HG02840 (cell line): ENCODE results near the gene TAAR9.
"Not testable (repeated sequence)": the region's sequence is repeated elsewhere in the genome, so short reads cannot be mapped to it uniquely, and the experiment has no call there.

Experiments
- ATAC-seq: cut with Tn5 transposase; IDR thresholded peaks from one replicate; pipeline ENCODE4 v1.9.1; 2021; ENCODE audit warnings: mild to moderate bottlenecking, moderate library complexity, moderate number of reproducible peaks; ENCODE audit not compliant: unreplicated experiment, low FRiP score

Gene TAAR9

DNA sequence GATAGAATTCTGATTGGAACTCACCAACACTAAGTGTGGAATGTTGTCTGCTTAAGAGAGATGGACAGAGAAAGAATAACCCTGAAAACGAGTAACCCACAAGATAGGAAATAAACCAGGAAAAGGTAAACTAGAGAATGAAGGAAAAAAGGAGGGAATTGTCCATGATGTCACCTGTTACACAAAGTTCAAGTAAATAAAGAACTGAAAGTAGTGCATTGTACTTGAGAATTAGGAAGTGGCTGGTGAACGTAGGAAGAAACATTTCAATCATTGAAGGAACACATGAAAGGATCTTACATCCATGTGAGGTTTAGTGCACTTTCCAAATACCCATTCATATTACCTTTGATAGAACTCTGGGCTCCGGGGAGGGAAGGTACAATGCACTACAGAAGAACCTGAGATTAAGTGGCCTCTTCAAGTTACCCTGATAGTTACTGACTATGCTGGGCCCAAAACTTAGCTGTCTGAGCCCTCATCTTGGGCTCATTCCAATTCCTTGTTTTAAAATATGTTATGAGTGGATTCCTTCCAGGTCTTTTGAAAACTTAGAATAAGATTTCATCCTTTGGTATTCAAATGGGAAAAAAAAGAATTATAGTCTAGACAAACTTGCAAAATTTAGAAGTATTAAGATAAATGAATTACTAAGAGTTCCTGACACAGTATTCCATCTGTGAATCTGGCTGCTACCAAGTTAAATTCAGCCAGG is 24.1 kb upstream of the TAAR9 start:
- ATAC-seq = no peak

DNA sequence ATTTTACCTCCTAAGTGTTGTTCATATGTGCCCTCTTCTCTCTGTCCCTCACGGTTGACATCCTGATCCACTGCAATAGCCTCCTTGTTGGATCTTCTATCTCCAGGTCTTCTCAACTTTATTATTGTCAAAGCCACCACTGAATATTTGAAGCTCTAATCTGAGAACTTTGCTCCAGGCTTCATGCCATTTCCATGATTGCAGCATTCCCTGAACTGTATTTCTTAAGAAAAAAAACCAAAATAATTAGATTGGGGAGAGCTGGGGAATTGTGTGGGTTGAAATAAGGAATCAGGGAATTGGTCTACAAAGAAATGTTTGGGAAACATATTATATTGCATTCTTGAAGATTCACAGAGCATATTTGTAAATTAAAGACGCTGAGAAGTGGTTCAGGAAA is 22.7 kb upstream of the TAAR9 start:
- no peak for ATAC-seq

DNA sequence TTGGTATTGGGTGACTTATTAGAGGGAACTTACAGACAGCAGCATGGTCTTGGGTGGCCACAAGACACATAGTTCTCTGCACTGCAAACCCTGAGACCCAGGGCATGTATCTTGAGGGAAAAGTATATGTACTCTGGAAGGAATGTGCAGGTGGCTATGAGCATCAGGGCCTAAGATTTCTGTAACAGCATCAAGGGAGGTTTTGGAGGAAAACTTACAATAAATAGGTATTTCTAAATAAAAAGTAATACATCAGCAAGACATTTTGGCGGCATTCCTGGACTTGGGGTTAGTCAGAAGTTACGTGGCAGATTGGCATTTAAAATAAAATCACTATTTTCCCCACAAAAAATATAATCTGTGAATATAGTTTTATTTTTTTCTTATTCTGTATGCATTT is 17.1 kb upstream of the TAAR9 start:
- ATAC-seq = no peak

DNA sequence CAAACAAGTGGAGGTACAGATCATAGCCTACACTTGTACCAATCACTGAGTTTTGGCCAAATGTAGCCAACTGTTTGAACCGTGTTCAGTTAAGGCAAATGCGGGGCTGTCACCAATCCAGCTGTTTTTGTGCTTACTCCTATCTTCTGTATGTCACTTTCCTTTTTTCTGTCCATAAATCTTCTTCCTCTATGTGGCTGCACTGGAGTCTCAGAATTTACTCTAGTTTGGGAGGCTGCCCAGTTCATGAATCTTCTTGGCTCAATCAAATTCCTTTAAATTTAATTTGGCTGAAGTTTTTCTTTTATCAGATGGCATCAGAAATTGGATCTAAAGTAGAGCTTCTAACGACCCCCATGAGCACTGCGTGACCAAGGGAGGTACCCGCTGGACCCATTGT is 13.4 kb upstream of the TAAR9 start:
- no peak for ATAC-seq

DNA sequence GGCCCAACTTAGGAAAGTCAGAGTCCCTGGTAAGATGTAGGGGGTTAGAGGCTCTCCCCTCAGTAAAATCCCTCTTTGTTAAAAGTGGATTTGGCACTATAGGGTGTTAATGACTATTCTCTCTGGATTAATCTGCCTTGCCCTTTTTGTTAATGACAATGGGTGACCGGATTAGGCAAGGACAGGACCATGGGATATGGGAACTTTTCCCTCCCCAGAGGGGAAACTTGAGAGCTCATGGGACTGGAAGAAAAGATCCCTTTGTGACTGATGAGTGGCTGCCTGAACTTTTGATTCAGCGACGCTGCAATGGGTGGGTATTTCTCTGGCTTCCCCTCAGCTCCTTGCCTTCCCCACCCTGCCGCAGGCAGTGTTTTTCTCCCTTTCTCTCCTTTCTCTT is 12.2 kb upstream of the TAAR9 start:
- no peak for ATAC-seq

DNA sequence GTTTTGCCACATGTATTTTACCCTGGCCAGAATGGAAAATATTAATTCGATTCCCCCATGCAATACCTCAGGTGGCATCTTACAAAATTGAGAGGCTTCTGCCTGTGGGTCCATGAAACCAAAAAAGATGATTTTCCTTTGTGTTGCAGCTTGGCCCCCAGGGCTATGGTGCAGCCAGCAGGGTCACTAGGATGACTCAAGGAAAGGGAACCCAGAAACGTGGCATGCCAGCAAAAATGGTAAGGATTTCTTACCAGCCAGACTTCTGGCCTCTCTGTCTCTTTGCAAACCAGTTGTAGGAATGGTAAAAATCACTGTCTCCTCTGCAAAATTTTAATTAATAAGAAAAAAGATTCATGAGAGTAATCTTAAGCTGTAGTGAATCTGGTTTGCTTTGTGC is 11.6 kb upstream of the TAAR9 start:
- ATAC-seq = no peak

DNA sequence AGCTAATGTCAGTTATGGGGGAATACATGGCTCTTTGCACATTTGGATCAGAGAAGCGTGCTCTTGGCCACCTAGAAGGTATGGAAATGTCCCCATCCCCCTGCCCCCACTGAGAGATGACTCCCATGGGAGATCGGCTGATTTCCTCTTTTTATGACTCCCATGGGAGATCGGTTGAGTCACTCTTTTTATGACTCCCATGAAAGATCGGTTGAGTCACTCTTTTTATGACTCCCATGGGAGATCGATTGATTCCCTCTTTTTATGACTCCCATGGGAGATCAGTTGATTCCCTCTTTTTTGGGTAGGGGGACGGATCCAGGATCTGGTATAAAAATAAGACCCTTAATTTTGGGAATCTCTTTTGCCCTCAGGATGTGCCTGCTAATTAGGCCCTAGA is 10.3 kb upstream of the TAAR9 start:
- ATAC-seq = no peak

DNA sequence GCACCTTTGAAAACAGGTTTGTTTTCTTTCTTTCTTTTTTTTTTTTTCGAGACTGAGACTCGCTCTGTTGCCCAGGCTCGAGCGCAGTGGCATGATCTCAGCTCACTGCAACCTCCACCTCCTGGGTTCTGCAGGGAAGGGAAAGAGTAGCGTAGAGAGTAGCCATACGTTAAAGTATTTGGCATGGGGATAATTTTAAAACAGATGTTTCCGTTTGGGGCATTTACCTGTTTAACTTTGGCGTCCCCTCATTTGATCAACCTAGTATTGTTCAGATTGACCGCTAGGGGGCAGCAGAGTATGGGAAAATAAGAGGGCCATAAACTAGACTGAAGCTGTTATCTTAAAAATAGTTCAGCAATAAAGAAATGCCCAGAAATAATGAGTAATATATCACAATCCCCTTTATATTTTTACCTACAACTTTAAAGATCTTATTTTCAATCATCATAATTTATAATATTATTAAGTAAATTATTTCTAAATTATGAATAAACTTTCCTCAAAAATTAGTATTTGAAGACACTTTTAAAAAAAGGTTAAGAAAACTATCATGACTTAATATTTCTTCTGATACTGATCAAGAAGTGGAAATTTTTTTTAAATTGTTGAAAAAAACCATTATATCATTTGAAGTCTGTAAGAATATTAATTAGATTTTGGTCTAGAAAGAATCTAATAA is 7.6 kb upstream of the TAAR9 start:
- ATAC-seq = peak; percentile 70

DNA sequence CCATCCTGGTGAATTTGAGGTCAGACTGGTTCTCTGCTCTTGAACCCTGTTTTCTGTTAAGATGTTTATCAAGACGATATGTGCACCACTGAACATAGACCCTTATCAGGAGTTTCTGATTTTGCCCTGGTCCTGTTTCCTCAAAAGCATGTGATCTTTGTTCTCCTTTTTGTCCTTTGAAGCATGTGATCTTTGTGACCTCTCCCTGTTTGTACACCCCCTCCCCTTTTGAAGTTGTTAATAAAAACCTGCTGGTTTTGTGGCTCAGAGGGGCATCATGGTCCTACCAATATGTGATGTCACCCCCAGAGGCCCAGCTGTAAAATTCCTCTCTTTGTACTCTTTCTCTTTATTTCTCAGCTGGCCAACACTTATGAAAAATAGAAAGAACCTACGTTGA is 3.5 kb upstream of the TAAR9 start:
- not testable (repeated sequence) for ATAC-seq

DNA sequence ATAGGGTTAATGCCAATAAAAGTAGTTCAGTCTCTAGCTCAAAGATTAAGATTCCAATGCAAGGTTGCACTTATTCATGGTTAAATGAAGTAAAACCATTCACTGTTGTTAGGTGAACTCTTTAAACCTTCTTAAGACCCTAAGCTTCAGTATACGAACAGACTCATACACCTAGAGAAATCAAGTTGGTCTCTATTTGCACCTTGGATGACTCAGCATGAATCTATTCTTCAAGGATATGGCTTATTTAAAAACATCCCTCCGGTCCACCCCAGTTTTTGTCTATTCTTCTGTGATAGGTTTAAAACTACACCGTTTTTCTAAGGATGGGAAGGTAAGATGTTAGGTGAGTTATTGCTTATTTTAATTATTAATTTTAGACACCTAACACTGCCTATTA is 932 bp upstream of the TAAR9 start:
- no peak for ATAC-seq

DNA sequence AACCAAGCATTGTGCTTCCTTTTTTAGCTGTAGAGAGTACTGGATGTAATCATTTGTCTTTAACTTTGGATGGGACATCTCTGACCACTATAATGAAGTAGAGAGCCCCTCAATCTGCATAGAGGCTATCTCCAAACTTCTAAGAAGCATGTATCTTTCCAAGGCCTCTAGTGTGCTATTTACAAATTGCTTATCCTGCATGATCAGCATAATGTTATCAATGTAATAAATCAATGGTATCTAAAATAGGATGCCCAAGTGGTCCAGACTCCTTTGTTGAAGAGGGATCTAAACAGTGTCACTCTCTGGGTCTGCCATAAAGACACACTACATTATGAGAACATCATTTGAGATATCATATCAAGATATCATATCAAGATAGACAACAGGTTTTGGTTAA is 6.7 kb downstream of the TAAR9 start:
- ATAC-seq = no peak

DNA sequence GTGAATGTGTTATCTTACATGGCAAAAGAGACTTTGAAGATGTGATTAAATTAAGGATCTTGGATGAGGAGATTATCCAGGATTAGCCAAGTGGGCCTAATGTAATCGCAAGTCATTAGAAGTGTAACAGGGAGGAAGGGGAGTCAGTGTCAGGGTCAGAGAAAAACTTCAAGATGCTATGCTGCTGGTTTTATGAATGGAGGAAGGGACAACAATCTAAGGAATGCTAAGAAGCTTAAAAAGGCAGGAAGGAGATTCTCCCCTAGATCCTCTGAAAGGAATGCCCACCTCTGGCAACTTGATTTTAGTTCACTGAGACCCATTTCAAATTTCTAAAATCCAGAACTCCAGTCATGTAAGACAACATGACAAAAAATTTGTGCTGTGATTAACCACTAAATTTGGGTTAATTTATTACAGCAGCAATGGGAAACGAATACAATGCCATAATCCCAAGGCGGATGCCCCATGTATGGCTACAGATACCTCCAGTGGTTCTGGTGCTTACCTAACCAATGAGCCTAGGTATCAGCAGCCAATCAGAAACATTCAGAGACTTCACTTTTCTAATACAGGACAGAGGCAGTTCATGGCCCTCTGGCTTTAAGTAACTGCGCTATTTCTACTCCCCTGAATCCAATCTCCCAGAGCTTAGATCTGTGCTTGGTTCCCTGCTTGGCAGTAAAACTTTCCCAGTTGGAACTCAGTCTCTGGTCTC is 10.8 kb downstream of the TAAR9 start:
- no peak for ATAC-seq

DNA sequence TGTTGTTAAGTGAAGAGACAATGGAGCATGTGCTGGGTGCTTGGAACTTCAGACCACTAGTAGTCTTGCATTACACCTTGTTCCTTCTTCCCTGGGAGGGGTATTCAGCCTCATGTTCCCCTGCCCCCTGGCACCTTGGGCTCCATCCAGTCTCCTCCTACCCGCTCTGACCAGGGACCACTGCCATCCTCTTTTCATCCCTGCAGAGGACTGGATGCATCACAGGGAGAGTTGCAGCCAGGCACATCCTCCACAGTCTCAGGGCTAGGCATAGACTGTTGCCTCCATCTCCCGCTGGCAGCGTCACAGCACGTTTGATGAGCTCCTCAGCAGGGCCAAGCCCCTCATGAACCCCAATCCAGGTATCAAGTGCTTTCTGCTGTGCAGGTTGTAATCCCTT is 13.1 kb downstream of the TAAR9 start:
- ATAC-seq = no peak

DNA sequence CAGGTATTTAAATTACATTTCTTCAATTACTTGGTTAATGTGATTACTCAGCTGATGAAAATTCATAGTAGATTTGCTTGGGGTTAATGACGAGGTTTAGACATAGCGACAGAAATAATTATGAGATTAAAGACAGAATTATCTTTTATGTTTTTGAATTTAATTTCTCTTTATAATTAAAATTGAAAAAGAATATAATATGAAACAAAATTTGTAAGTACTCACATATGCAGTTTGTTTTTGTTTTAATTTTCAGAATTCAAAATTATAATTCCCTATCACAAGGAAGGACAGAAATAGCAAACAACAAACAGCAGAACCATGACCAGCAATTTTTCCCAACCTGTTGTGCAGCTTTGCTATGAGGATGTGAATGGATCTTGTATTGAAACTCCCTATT is 14.3 kb downstream of the TAAR9 start, which contains the start of gene TAAR8:
TSS of gene TAAR8 (plus strand) at position 301 of the 400 bp plus-strand sequence. CDS start at position 322, 21 bp downstream.
- no peak for ATAC-seq

DNA sequence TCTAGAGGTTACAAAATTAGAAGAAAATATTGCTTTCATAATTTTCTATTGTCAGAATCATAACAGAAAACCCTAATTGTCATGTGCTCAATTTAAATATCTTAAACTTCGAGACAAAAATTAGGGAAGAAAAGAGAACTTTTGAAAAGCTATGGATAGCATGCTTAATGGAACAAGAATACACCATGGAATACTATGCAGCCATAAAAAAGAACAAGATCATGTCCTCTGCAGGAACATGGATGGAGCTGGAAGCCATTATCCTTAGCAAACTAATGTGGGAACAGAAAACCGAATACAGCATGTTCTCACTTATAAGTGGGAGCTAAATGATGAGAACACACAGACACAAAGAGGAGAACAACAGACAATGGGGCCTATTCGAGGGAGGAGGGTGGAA is 22.0 kb downstream of the TAAR9 start:
- ATAC-seq = not testable (repeated sequence)

DNA sequence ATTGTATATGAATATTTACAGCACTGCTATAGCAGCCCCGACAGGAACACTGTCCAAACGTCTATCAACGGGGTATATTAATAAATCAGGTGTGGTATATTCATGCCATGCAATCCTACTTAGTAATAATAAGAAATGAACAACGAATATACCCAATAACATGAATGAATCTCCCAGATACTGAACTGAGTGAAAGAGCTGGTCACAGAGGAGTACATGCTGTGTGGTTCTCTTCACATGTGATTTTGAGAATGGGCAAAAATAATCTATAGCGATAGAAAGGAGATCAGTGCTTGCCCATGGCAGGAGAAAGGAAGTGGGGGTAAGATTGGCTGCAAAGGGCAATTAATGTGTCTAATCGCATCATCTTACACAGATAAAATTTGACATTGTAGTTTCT is 28.3 kb downstream of the TAAR9 start:
- no peak for ATAC-seq

DNA sequence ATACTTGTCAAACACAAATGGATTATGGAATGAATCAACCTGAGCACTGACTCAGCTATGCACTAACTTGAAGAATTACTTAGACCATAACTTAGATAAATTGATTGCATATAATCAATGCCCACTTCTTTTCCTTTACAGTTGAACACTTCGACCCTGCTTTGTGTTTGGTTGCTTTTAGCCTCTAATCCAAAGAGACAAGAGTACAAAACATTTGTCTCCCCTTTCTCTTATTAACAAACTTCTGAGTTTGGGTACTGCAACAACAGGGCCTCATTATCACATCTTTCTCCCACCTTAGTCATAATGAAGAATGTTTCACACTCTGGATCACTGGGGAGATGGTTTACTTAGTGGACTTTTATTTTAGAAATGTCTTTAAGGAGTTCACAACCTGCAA is 29.5 kb downstream of the TAAR9 start:
- ATAC-seq = no peak

DNA sequence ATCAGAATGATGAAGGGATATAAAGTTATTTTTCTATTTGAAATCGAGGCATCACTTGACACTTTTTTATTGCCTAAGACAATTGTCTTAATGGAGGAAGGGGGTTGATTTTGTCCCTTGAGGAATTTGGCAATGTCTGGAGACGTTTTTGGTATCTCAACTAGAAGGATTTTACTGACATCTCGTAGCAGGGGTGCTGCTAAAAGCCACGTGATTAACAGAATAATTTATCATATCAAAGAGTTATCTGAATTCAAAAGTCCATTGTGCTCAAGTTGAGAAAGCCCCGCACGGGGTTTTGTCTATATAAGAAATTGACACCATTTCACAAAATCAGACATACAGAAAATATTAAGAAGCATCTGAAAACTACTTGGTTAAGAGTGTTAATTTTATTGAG is 30.5 kb downstream of the TAAR9 start:
- ATAC-seq = no peak

DNA sequence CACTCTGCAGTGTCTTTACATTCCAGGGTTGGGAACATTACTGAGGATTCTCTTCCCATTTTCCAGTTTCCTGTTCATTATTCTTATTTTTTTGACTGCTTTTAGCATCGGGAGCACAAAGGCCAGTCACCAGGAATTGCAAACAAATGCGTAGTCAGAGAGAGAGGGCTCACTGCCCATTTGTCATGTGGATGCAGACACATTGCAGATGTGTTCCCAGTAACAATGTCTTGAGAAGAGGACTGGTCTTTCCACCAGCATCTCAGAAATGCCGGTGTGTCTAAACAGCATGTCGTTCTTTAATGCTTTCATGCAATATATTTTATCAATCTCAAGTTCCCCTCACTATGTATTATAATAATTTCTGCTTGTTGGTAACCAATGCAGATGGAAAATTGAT is 31.1 kb downstream of the TAAR9 start:
- ATAC-seq = no peak

DNA sequence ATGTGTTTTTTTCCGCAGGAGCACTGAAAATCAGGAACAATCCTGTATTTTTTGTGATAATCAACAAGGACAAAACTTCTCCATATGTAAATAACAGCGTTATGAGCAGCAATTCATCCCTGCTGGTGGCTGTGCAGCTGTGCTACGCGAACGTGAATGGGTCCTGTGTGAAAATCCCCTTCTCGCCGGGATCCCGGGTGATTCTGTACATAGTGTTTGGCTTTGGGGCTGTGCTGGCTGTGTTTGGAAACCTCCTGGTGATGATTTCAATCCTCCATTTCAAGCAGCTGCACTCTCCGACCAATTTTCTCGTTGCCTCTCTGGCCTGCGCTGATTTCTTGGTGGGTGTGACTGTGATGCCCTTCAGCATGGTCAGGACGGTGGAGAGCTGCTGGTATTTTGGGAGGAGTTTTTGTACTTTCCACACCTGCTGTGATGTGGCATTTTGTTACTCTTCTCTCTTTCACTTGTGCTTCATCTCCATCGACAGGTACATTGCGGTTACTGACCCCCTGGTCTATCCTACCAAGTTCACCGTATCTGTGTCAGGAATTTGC is 32.2 kb downstream of the TAAR9 start, which contains the start of gene TAAR6:
TSS of gene TAAR6 (plus strand) at position 102 of the 557 bp plus-strand sequence. CDS start at position 102, 0 bp downstream.
- ATAC-seq = no peak

DNA sequence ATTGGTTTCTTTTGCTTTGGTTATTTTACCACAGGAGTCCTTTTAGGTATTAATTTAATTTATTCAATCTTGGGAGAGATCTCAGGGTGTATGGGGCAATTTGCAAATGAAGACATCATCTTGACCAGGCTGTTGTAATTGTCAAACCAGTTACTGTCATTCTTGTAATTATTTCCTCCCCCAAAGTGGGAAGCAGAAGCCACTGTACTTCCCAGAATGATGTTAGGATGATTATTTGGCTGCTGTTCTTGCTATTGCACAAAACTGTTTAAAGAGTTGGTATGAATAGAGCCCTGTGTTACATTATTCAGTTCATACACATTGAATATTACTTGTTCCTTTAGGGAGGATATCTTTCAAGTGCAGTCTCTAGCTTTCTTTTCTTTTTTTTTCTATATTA is 33.7 kb downstream of the TAAR9 start:
- ATAC-seq = no peak
